Astrocyte of the cerebellum (primary cell): ENCODE data around the gene CLDN18.

Source experiments
- DNase-seq: peaks from one replicate; pipeline ENCODE4 v3.0.0-alpha.2; 2011; ENCODE audit warnings: low read depth
- H3K4me3 ChIP-seq: 2 replicates; pipeline ENCODE4 v1.5.1; 2011; ENCODE audit warnings: mild to moderate bottlenecking, low read depth, low read length, moderate library complexity
- CTCF ChIP-seq: IDR thresholded peaks from 2 replicates; pipeline ENCODE4 v1.5.1; 2012; ENCODE audit warnings: low read length, low read depth, moderate library complexity, mild to moderate bottlenecking; ENCODE audit errors: missing control alignments
- in situ Hi-C: cut with HindIII; loops from 2 replicates; pipeline ENCODE4 v1.10.0; 2017; ENCODE audit warnings: low sequenced_read_pairs

Gene CLDN18

GRCh38 chr3:137987723-137988122, 22.2 kb upstream of the CLDN18 start:
- TF ChIP-seq CTCF: no peak
- in situ Hi-C loops: no loop called here
- no peak for DNase-seq
- H3K4me3 ChIP-seq: no peak overlapping the region

- no peak for DNase-seq
- in situ Hi-C loops: no loop called here
- no peak overlapping the region for H3K4me3 ChIP-seq
- TF ChIP-seq CTCF: no peak
These were observed 21.8 kb upstream of the CLDN18 start for GRCh38 chr3:137988152-137988551.

- TF ChIP-seq CTCF: no peak
- no peak for DNase-seq
- no peak overlapping the region for H3K4me3 ChIP-seq
- in situ Hi-C loops: no loop called here
These were observed 21.0 kb upstream of the CLDN18 start for GRCh38 chr3:137988982-137989381.

GRCh38 chr3:137990427-137990826, 19.5 kb upstream of the CLDN18 start:
- in situ Hi-C loops: no loop called here
- DNase-seq: no peak

GRCh38 chr3:137992592-137992991, 17.4 kb upstream of the CLDN18 start:
- no peak overlapping the region for H3K4me3 ChIP-seq
- TF ChIP-seq CTCF: no peak
- DNase-seq: no peak
- in situ Hi-C loops: no loop called here

More at GRCh38 chr3:137990427-137990826, 19.5 kb upstream of the CLDN18 start:
- H3K4me3 ChIP-seq: no peak overlapping the region
- TF ChIP-seq CTCF: no peak

GRCh38 chr3:137998121-137999042, 11.6 kb upstream of the CLDN18 start:
- DNase-seq: no peak
- in situ Hi-C loops: no loop called here
- no peak overlapping the region for H3K4me3 ChIP-seq
- no peak for TF ChIP-seq CTCF
